C4-2B (cell line): ENCODE results near the gene ST8SIA6.

Experiments
- ZFX ChIP-seq: fragments of 450-650 bp; IDR thresholded peaks from 2 replicates; pipeline ENCODE4 v1.6.1; 2017
- TF ChIP-seq, protein P1 (sequence below): fragments of 450-650 bp; conservative IDR thresholded peaks from 2 replicates; pipeline ENCODE4 v1.5.1; 2017; ENCODE audit warnings: mild to moderate bottlenecking

DNA sequence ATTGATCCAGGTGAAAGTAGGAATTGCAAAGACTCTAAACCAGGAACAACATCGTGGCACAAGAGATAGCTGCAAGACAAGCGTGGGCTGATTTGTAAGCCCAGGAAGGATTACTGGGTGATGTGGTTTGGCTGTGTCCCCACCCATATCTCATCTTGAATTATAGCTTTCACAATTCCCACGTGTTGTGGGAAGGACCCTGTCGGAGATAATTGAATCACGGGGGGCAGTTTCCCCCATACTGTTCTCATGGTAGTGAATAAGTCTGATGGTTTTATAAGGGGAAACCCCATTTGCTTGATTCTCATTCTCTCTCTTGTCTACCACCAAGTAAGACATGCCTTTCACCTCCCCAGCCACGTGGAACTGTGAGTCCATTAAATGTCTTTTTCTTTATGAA lies 59.5 kb downstream of the ST8SIA6 start:
- TF ChIP-seq, protein P1, sequence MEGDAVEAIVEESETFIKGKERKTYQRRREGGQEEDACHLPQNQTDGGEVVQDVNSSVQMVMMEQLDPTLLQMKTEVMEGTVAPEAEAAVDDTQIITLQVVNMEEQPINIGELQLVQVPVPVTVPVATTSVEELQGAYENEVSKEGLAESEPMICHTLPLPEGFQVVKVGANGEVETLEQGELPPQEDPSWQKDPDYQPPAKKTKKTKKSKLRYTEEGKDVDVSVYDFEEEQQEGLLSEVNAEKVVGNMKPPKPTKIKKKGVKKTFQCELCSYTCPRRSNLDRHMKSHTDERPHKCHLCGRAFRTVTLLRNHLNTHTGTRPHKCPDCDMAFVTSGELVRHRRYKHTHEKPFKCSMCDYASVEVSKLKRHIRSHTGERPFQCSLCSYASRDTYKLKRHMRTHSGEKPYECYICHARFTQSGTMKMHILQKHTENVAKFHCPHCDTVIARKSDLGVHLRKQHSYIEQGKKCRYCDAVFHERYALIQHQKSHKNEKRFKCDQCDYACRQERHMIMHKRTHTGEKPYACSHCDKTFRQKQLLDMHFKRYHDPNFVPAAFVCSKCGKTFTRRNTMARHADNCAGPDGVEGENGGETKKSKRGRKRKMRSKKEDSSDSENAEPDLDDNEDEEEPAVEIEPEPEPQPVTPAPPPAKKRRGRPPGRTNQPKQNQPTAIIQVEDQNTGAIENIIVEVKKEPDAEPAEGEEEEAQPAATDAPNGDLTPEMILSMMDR = no peak
- TF ChIP-seq ZFX = no peak
